Mesenteric fat pad (tissue), 1 donor: Measurements from ENCODE around the gene R3HDML. TPM values are rescaled to one million over a fixed set of nuclear protein-coding genes. Genes with fewer than 3 reads are reported as not detected.

Source experiments
- DNase-seq: peaks from one replicate; pipeline ENCODE4 v3.0.0-alpha.2; 2020; ENCODE audit warnings: low spot score
- total RNA-seq: library from RNA; stranded (reverse); fragmentation: NEBNext Ultra II Directional; extraction: Animal tissue kit (Norgen Biotek cat#: 25700); gene quantifications from one replicate; pipeline ENCODE4 v1.2.1, GENCODE V29; 2021
- donor health status: DM: yes; HTN: yes; CAD: no.

The R3HDML gene
- total RNA-seq, 1 donor from 2014 or later: not detected

DNA sequence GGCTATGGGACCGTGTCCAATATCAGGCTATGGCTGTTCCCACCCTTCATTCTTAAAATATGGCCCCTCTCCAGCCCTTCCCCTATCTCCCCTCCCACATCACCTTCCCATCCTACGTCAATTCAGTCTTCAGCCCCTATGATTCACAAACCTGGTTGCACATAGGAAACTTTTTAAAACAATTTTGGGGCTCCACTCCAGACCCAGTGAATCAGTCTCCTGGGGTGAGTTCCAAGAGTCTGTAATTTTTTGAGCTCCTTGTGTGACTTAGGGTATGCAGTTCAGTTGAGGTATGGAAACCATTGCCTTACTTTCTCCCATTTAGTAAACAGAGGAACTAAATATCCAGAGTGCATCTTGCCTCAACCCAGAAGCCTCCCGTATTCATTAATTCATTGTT, 24.2 kb downstream of the R3HDML start:
- DNase-seq: no peak

DNA sequence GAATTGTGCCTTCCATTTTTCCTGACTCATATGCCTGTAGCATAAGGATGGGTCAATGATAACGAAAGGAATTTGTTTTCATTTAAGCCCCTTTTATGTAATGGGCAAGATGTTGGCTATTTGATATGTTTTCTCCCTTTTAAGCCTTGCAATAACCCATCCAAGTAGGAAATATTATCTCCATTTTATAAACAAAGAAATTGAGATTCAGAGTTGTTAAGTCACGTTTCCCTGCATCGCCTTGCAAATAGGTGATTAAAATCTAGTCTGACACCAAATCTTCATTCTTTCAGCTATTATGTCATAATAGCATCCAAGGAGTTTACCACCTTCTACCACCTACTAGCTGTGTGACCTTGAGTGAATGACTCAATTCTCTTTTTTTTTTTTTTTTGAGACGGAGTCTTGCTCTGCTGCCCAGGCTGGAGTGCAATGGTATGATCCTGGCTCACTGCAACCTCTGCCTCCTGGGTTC, 25.7 kb downstream of the R3HDML start:
- DNase-seq: no peak

DNA sequence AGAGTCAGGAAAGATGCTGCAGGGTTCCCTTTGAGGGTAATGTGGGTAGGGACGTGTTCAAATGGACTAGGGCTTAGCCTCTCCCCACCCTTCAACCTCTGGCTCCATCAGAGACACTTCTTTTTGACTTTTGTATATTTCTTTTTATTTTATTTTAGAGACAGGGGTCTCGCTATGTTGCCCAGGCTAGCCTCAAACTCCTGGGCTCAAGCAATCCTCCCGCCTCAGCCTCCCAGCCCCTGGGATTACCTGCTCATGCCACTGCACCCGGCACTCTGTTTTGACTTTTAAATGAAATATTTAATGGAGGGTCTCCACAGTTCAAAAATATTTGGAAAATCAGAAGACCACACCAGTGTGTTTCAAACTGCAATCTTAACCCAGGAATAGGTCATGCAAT, 27.2 kb downstream of the R3HDML start:
- DNase-seq: no peak

GRCh38 chr20:44364780-44365179, 27.9 kb downstream of the R3HDML start:
- DNase-seq: peak; percentile 8

GRCh38 chr20:44367746-44368145, 30.9 kb downstream of the R3HDML start:
- DNase-seq: no peak

- DNase-seq: no peak
These were observed 33.9 kb downstream of the R3HDML start for GRCh38 chr20:44370639-44371218.

- DNase-seq: no peak
These were observed 45.8 kb downstream of the R3HDML start for GRCh38 chr20:44382641-44383040.

GRCh38 chr20:44384423-44385027, 47.7 kb downstream of the R3HDML start:
- no peak for DNase-seq

- no peak for DNase-seq
These were observed 51.7 kb downstream of the R3HDML start for GRCh38 chr20:44388466-44389023.

GRCh38 chr20:44389871-44390270, 53.0 kb downstream of the R3HDML start:
- no peak for DNase-seq

- no peak for DNase-seq
These were observed 53.4 kb downstream of the R3HDML start for GRCh38 chr20:44390280-44390679.

DNA sequence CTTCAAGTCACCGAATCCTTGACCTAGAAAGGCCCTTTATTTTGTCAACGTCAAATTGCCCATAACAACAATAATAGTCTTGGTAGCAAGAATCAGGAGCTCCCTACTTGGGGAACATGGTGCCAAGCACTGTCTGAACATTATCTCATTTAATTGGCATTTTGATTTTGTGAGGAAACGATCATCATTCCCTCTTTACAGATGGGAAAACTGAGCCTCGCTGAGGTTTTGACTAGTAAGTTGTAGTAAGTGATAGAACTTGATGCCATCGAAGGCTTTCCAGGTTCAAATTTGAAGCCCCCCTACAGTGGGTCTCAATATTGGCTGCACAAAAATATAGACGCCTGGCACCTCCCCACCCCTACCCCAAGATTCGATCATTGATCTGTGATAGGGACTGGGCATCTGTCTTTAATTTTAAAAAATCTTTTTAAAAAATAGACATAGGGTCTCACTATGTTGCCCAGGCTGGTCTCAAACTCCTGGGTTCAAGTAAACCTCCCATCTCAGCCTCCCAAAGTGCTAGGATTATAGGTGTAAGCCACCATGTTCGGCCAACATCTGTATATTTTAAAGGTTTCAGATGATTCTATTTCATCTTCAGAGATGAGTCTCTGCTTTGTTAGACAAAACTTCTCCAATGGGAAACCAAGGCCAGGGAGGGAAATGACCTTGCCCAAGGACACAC, 55.4 kb downstream of the R3HDML start:
- no peak for DNase-seq

- no peak for DNase-seq
These were observed 56.1 kb downstream of the R3HDML start for GRCh38 chr20:44392776-44393607.

- no peak for DNase-seq
These were observed 57.0 kb downstream of the R3HDML start for GRCh38 chr20:44393608-44394451.

- DNase-seq: no peak
These were observed 57.5 kb downstream of the R3HDML start for GRCh38 chr20:44394452-44394701.

GRCh38 chr20:44394702-44395460, 58.0 kb downstream of the R3HDML start:
- DNase-seq: no peak

- DNase-seq: no peak
These were observed 58.9 kb downstream of the R3HDML start for GRCh38 chr20:44395461-44396340.

- DNase-seq: no peak
These were observed 59.7 kb downstream of the R3HDML start for GRCh38 chr20:44396369-44397130.
